ENCODE results near the gene ENPP3. TPM values are rescaled to one million over a fixed set of nuclear protein-coding genes. Genes with fewer than 3 reads are reported as not detected.

Gene ENPP3
- total RNA-seq, 2 experiments from 2014 or later: 0.22 to 0.34 TPM

DNA sequence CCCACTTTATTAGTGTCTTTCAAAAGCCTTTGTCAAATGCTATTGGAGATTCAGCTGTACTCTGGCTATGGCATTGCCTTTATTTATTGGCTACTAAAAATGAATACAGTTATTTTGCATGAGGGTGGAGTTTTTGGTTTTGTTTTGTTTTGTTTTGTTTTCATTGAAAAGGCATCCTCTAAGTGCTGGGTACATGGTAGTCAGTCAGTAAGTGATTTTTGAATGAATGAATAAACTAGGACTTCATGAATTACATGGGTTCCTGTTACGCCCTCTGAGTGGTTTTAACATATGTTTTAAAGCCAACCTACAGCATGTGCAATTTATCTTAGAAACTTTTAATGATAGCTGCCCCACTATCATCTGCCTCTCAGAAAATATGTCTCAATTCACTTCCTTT, 131.9 kb downstream of the ENPP3 start:
- no peak overlapping the region for H3K27ac ChIP-seq (ENCODE audit: low read depth in 1 of 2, low read length in 2 of 2)
- intact Hi-C loops (cut with DNase I, micrococcal nuclease): no loop called here
- TF ChIP-seq, protein P1, sequence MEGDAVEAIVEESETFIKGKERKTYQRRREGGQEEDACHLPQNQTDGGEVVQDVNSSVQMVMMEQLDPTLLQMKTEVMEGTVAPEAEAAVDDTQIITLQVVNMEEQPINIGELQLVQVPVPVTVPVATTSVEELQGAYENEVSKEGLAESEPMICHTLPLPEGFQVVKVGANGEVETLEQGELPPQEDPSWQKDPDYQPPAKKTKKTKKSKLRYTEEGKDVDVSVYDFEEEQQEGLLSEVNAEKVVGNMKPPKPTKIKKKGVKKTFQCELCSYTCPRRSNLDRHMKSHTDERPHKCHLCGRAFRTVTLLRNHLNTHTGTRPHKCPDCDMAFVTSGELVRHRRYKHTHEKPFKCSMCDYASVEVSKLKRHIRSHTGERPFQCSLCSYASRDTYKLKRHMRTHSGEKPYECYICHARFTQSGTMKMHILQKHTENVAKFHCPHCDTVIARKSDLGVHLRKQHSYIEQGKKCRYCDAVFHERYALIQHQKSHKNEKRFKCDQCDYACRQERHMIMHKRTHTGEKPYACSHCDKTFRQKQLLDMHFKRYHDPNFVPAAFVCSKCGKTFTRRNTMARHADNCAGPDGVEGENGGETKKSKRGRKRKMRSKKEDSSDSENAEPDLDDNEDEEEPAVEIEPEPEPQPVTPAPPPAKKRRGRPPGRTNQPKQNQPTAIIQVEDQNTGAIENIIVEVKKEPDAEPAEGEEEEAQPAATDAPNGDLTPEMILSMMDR (IDR thresholded peaks at IDR 0.05): no peak
- Mint-ChIP-seq H3K36me3 (ENCODE audit: low read depth) (no peaks in the 10 kb centered on the region), H3K27ac (no peak overlapping the region), H3K27me3 (peaks cover 13% of the 10 kb centered on the region), H3K4me3 (no peak overlapping the region), H3K9me3 (no peaks in the 10 kb centered on the region), H3K4me1 (ENCODE audit: low read depth) (no peaks in the 10 kb centered on the region)
- no peak overlapping the region for H3K4me3 ChIP-seq (ENCODE audit: low read length)
- H3K9me3 ChIP-seq (ENCODE audit: control insufficient read depth in 1 of 2, insufficient read depth in 1 of 2, low read length in 2 of 2): no peaks in the 10 kb centered on the region
- ATAC-seq (ENCODE audit: poor library complexity): no peak
- H3K27me3 ChIP-seq (ENCODE audit: control insufficient read depth in 1 of 2, insufficient read depth in 2 of 2, low read length in 2 of 2): no peaks in the 10 kb centered on the region
- no peaks in the 10 kb centered on the region for H3K4me1 ChIP-seq (ENCODE audit: insufficient read depth, low read length)
- ChIA-PET CTCF (no interaction called here), POLR2A (no interaction called here)
- H3K36me3 ChIP-seq (ENCODE audit: insufficient read depth, low read length): no peaks in the 10 kb centered on the region
- DNase-seq: no peak

DNA sequence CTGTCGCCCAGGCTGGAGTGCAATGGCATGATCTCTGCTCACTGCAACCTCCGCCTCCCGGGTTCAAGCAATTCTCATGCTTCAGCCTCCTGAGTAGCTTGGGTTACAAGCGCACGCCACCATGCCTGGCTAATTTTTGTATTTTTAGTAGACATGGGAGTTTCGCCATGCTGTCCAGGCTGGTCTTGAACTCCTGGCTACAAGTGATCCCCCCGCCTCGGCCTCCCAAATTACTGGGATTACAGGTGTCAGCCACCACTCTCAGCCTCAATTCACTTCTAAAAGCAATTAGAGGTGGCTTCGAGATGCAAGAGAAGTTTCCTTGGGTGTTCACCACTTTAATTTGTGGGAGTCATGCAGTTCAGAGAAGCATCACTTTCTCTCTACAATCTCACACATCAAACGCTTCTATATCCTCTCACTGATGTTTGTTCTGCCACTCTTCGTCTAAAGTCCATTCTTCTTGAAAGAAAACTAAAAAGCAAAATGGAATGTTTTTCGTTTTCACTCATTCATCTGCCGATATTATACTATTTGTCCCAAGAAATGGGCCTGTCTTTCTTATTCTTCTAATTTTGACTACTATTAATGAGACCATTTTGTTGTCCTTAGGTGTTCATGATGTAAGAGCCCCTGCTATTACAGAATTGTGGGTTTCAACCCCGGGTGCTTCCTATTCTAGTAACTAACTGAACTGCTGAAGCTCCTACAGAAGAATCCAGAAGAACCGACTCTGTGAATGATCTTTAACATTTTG, 132.5 kb downstream of the ENPP3 start:
- H3K4me1 ChIP-seq (ENCODE audit: insufficient read depth, low read length): no peaks in the 10 kb centered on the region
- TF ChIP-seq, protein P1 (IDR thresholded peaks at IDR 0.05): no peak
- H3K4me3 ChIP-seq (ENCODE audit: low read length): no peak overlapping the region
- no peaks in the 10 kb centered on the region for H3K27me3 ChIP-seq (ENCODE audit: control insufficient read depth in 1 of 2, insufficient read depth in 2 of 2, low read length in 2 of 2)
- no peaks in the 10 kb centered on the region for H3K36me3 Mint-ChIP-seq (ENCODE audit: low read depth)
- no peak overlapping the region for H3K27ac ChIP-seq (ENCODE audit: low read depth in 1 of 2, low read length in 2 of 2)
- DNase-seq (no peak), ATAC-seq (ENCODE audit: poor library complexity) (no peak)
- intact Hi-C loops (cut with DNase I, micrococcal nuclease): no loop called here
- CTCF ChIA-PET: no interaction called here
- POLR2A ChIA-PET: no interaction called here
- H3K9me3 Mint-ChIP-seq: no peaks in the 10 kb centered on the region
- H3K27ac Mint-ChIP-seq: no peak overlapping the region
- no peaks in the 10 kb centered on the region for H3K9me3 ChIP-seq (ENCODE audit: control insufficient read depth in 1 of 2, insufficient read depth in 1 of 2, low read length in 2 of 2)
- no peak overlapping the region for H3K4me3 Mint-ChIP-seq
- no peaks in the 10 kb centered on the region for H3K4me1 Mint-ChIP-seq (ENCODE audit: low read depth)
- no peaks in the 10 kb centered on the region for H3K36me3 ChIP-seq (ENCODE audit: insufficient read depth, low read length)
- peaks cover 14% of the 10 kb centered on the region for H3K27me3 Mint-ChIP-seq

DNA sequence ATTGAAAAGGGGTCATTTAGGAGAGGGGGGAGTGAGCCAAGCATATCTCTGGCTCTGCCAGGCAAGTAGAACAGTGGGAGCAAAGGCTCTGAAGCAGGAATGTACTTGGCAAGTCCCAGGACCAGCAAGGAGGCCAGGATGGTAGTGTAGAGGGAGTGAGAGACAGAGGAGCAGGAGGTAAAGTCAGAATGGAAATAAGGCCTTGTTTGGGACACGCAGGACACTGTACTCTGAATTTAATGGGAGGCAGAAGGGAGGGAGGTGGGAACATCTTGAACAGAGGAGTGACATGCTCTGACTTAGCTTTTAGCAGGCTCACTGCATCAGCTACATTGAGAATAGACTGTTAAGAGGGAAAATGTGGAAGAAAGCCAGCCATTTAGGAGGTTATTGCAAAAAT, 133.7 kb downstream of the ENPP3 start:
- Histone ChIP-seq H3K9me3 (ENCODE audit: control insufficient read depth in 1 of 2, insufficient read depth in 1 of 2, low read length in 2 of 2) (no peaks in the 10 kb centered on the region), H3K4me1 (ENCODE audit: insufficient read depth, low read length) (no peaks in the 10 kb centered on the region), H3K4me3 (ENCODE audit: low read length) (no peak overlapping the region), H3K27me3 (ENCODE audit: control insufficient read depth in 1 of 2, insufficient read depth in 2 of 2, low read length in 2 of 2) (no peaks in the 10 kb centered on the region), H3K36me3 (ENCODE audit: insufficient read depth, low read length) (no peaks in the 10 kb centered on the region), H3K27ac (ENCODE audit: low read depth in 1 of 2, low read length in 2 of 2) (no peak overlapping the region)
- Mint-ChIP-seq H3K27ac (no peak overlapping the region), H3K9me3 (no peaks in the 10 kb centered on the region), H3K36me3 (ENCODE audit: low read depth) (no peaks in the 10 kb centered on the region), H3K4me1 (ENCODE audit: low read depth) (no peaks in the 10 kb centered on the region), H3K27me3 (peaks cover 17% of the 10 kb centered on the region), H3K4me3 (no peak overlapping the region)
- intact Hi-C loops (cut with DNase I, micrococcal nuclease): no loop called here
- DNase-seq: no peak
- ChIA-PET CTCF (no interaction called here), POLR2A (no interaction called here)
- no peak for ATAC-seq (ENCODE audit: poor library complexity)
- TF ChIP-seq, protein P1 (IDR thresholded peaks at IDR 0.05): no peak

All from CD4-positive, alpha-beta T cell (primary cell).